NB4 (cell line): Measurements from ENCODE around the gene JAKMIP1.

Experiments used
- DNase-seq: peaks from one replicate; pipeline ENCODE4 v3.0.0; 2010; ENCODE audit warnings: low read depth
- H3K4me3 ChIP-seq: one replicate; pipeline ENCODE4 v1.5.1; 2011; ENCODE audit warnings: mild to moderate bottlenecking, low read depth, low read length, moderate library complexity
- CTCF ChIP-seq: IDR thresholded peaks from one replicate; pipeline ENCODE4 v1.5.1; 2012; ENCODE audit warnings: low read depth, low read length
- MAX ChIP-seq: IDR thresholded peaks from 2 replicates; pipeline ENCODE4 v1.6.1; 2011; ENCODE audit warnings: low read depth, low read length
- MYC ChIP-seq: IDR thresholded peaks from 2 replicates; pipeline ENCODE4 v1.6.1; 2011; ENCODE audit warnings: low read depth, low read length
- POLR2A ChIP-seq: IDR thresholded peaks from 2 replicates; pipeline ENCODE4 v1.6.1; 2011; ENCODE audit warnings: mild to moderate bottlenecking; ENCODE audit not compliant: insufficient read length; ENCODE audit errors: extremely low read depth

Gene JAKMIP1

GRCh38 chr4:6002926-6003325 is 197.4 kb downstream of the JAKMIP1 start:
- H3K4me3 ChIP-seq: no peak overlapping the region
- TF ChIP-seq MYC (no peak), POLR2A (no peak), MAX (no peak), CTCF (no peak)
- no peak for DNase-seq

GRCh38 chr4:6002492-6002833 is 197.9 kb downstream of the JAKMIP1 start:
- H3K4me3 ChIP-seq: no peak overlapping the region
- DNase-seq: no peak
- no peak for TF ChIP-seq POLR2A
- no peak for TF ChIP-seq MYC
- no peak for TF ChIP-seq CTCF

- no peak for DNase-seq
- H3K4me3 ChIP-seq: no peak overlapping the region
- TF ChIP-seq CTCF (no peak), MAX (no peak), MYC (no peak), POLR2A (no peak)
These were observed 198.5 kb downstream of the JAKMIP1 start for GRCh38 chr4:6001680-6002491.

- H3K4me3 ChIP-seq: no peak overlapping the region
- DNase-seq: no peak
- TF ChIP-seq POLR2A (no peak), MAX (no peak), CTCF (no peak), MYC (no peak)
These were observed 200.5 kb downstream of the JAKMIP1 start for GRCh38 chr4:5999830-6000365.

- no peak overlapping the region for H3K4me3 ChIP-seq
- TF ChIP-seq MAX (no peak), MYC (no peak), CTCF (no peak), POLR2A (no peak)
- no peak for DNase-seq
These were observed 201.0 kb downstream of the JAKMIP1 start for GRCh38 chr4:5999356-5999755.
